GM12892 (cell line): ENCODE measurements around the gene PAGE1.

Experiments used
- POLR2A ChIP-seq: IDR thresholded peaks from 2 replicates; pipeline ENCODE4 v1.6.1; 2011; ENCODE audit warnings: low read depth, low read length, control low read depth
- POLR2AphosphoS5 ChIP-seq: IDR thresholded peaks from 2 replicates; pipeline ENCODE4 v1.6.1; 2011; ENCODE audit warnings: low read depth, low read length, control low read depth

- no peak for TF ChIP-seq POLR2A
- no peak for TF ChIP-seq POLR2AphosphoS5
Observed at GRCh38 chrX:49726966-49727365, 31.2 kb upstream of the PAGE1 start.
